ENCODE measurements around the gene FNIP1. TPM values are rescaled to one million over a fixed set of nuclear protein-coding genes. Genes with fewer than 3 reads are reported as not detected.

Gene FNIP1
- total and polyA plus RNA-seq, 2 of the 8 experiments (the other 6 are each of a cell fraction or from before 2014, with no cell fraction given), result 3.5 to 17.3 TPM

DNA sequence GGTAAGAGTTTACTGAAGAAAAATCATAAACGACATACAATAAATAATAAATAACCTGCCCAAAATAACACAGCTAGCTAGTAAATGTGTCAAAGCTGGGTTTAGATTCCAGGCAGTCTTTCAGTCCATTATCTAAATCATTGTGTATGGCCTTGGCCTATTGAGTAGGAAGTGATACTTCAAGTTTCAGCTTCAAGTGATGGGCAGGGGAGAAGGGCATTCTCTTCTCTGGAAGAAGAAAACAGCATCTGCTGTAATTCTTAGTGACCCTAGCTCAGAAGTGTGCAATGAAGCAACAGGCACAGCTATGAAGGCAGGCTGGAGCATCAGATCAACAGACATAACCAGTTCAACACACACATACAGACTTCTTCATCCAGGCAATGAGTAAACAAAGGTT lies 42.5 kb downstream of the FNIP1 start:
- Histone ChIP-seq H3K79me2 (ENCODE audit: control insufficient read depth in 1 of 2, insufficient read depth in 2 of 2, low read length in 2 of 2) (peaks cover 0 to 66% of the 10 kb centered on the region in 2 experiments; a peak in 2 of 4 replicates), H3K27ac (ENCODE audit: low read depth, low read length) (no peak overlapping the region), H3K4ac (replicated peaks; ENCODE audit: insufficient read length, low read depth, low read length) (no peak overlapping the region), H4K8ac (ENCODE audit: extremely low read depth, insufficient read depth, low read length) (no peak overlapping the region), H4K5ac (ENCODE audit: insufficient read length, low read depth, low read length) (no peak overlapping the region), H3K36me3 (ENCODE audit: control insufficient read depth in 2 of 4, insufficient read depth in 4 of 4, low read length in 3 of 4) (no peaks in the 10 kb centered on the region), H3K27me3 (replicated peaks in 1 of 4; ENCODE audit: control insufficient read depth in 3 of 4, extremely low read depth in 1 of 4, insufficient read depth in 3 of 4, low read length in 3 of 4) (no peaks in the 10 kb centered on the region), H3K4me1 (replicated peaks in 1 of 4; ENCODE audit: control insufficient read depth in 3 of 4, insufficient read depth in 4 of 4, low read length in 3 of 4) (no peaks in the 10 kb centered on the region), H4K20me1 (replicated peaks in 1 of 2; ENCODE audit: control insufficient read depth in 1 of 2, insufficient read depth in 2 of 2, low read length in 2 of 2) (peaks cover 0 to 3% of the 10 kb centered on the region in 2 experiments), H3K79me1 (ENCODE audit: low read depth, low read length) (peaks cover 7% of the 10 kb centered on the region), H3K23ac (ENCODE audit: insufficient read length) (no peak overlapping the region), H2BK5ac (ENCODE audit: low read depth, low read length) (no peak overlapping the region), H2AK5ac (ENCODE audit: low read depth, low read length) (no peak overlapping the region), H2BK120ac (replicated peaks; ENCODE audit: low read depth, low read length) (no peak overlapping the region), H3K4me3 (ENCODE audit: extremely low read depth in 1 of 4, insufficient read depth in 2 of 4, low read depth in 3 of 4, low read length in 4 of 4) (no peak overlapping the region), H2AFZ (ENCODE audit: low read length) (no peak overlapping the region), H2BK15ac (ENCODE audit: low read length) (no peak overlapping the region), H3K9ac (replicated peaks in 1 of 4; ENCODE audit: extremely low read depth in 1 of 4, low read depth in 3 of 4, low read length in 3 of 4) (no peak overlapping the region), H2BK20ac (ENCODE audit: low read length) (no peak overlapping the region), H4K91ac (replicated peaks; ENCODE audit: insufficient read length, low read length) (no peak overlapping the region), H2BK12ac (ENCODE audit: low read depth, low read length) (no peak overlapping the region), H3K4me2 (ENCODE audit: insufficient read depth in 1 of 2, low read depth in 2 of 2, low read length in 2 of 2) (no peak overlapping the region), H3K9me3 (ENCODE audit: insufficient read depth in 2 of 2, low read depth in 1 of 2, low read length in 1 of 2) (no peaks in the 10 kb centered on the region), H3K14ac (ENCODE audit: insufficient read length) (no peak overlapping the region), H3K18ac (ENCODE audit: extremely low read depth, low read length) (no peak overlapping the region), H3K23me2 (ENCODE audit: low read depth, low read length) (no peaks in the 10 kb centered on the region), H3K56ac (replicated peaks; ENCODE audit: insufficient read length, low read depth, low read length) (no peak overlapping the region)
- ChIA-PET CTCF (ENCODE audit: partially characterized antibody) (interaction anchor here (0.5 kb wide), 1 partner anchor 1613 kb away, joined by 3 read pairs; no protein-coding TSS in a partner anchor), POLR2A (ENCODE audit: partially characterized antibody) (no interaction called here)
- FAIRE-seq, result no peak
- no peak for DNase-seq (ENCODE audit: low read depth in 1 of 2, low spot score in 2 of 2)
- WGBS, 2 experiments (ENCODE audit: extremely low coverage in 1 of 2, insufficient coverage in 1 of 2, insufficient read length in 1 of 2, insufficient replicate concordance in 2 of 2, low coverage in 1 of 2, low lambda C conversion rate in 2 of 2, missing lambda C conversion rate in 1 of 2), result 79% methylated on average over 1 of the region's 1 CpG; no CpG with 5 or more reads in 1 of the 2 experiments
- TF ChIP-seq CEBPB (IDR thresholded peaks at IDR 0.05; ENCODE audit: low read depth, low read length) (no peak), JUN (IDR thresholded peaks at IDR 0.05; ENCODE audit: low read depth, low read length) (no peak), SIX5 (IDR thresholded peaks at IDR 0.05; ENCODE audit: low read depth, low read length) (no peak), KDM4A (IDR thresholded peaks at IDR 0.05; ENCODE audit: low read depth, low read length, severe bottlenecking) (no peak), SAP30 (IDR thresholded peaks at IDR 0.05; ENCODE audit: insufficient read depth, insufficient replicate concordance, low read length) (no peak), GTF2F1 (IDR thresholded peaks at IDR 0.05; ENCODE audit: borderline replicate concordance, low read depth, low read length) (no peak), FOSL1 (IDR thresholded peaks at IDR 0.05; ENCODE audit: insufficient read depth, low read depth, low read length) (no peak), CBX5 (IDR thresholded peaks at IDR 0.05; ENCODE audit: low read depth, low read length) (no peak), JUND (IDR thresholded peaks at IDR 0.05; ENCODE audit: low read length) (no peak), RFX5 (IDR thresholded peaks at IDR 0.05; ENCODE audit: borderline replicate concordance, low read depth, low read length) (no peak), ZNF274 (IDR thresholded peaks at IDR 0.05; ENCODE audit: borderline replicate concordance, extremely low read depth, low read length) (no peak), CHD2 (IDR thresholded peaks at IDR 0.05; ENCODE audit: low read length) (no peak), SP4 (IDR thresholded peaks at IDR 0.05; ENCODE audit: low read length) (no peak), TCF12 (IDR thresholded peaks at IDR 0.05; ENCODE audit: low read depth, low read length) (no peak)
- TF ChIP-seq, protein P1, sequence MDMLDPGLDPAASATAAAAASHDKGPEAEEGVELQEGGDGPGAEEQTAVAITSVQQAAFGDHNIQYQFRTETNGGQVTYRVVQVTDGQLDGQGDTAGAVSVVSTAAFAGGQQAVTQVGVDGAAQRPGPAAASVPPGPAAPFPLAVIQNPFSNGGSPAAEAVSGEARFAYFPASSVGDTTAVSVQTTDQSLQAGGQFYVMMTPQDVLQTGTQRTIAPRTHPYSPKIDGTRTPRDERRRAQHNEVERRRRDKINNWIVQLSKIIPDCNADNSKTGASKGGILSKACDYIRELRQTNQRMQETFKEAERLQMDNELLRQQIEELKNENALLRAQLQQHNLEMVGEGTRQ (IDR thresholded peaks at IDR 0.05; ENCODE audit: low read length), result no peak
